ENCODE results near the gene FCRLA.

GRCh38 chr1:161723459-161724141 lies 16.6 kb downstream of the FCRLA start:
- TF ChIP-seq EZH2 (IDR thresholded peaks at IDR 0.05; ENCODE audit: insufficient read depth, poor library complexity, severe bottlenecking) (no peak), EZH2phosphoT487 (IDR thresholded peaks at IDR 0.05; ENCODE audit: insufficient read depth, low read depth) (no peak)

Data from GM23248 (cell line).